GM19025 (cell line): ENCODE results near the gene ZFHX2.

Experiments
- ATAC-seq: cut with Tn5 transposase; IDR thresholded peaks from one replicate; pipeline ENCODE4 v1.9.1; 2021; ENCODE audit warnings: mild to moderate bottlenecking, low read depth, moderate library complexity; ENCODE audit not compliant: unreplicated experiment

ZFHX2 gene

DNA sequence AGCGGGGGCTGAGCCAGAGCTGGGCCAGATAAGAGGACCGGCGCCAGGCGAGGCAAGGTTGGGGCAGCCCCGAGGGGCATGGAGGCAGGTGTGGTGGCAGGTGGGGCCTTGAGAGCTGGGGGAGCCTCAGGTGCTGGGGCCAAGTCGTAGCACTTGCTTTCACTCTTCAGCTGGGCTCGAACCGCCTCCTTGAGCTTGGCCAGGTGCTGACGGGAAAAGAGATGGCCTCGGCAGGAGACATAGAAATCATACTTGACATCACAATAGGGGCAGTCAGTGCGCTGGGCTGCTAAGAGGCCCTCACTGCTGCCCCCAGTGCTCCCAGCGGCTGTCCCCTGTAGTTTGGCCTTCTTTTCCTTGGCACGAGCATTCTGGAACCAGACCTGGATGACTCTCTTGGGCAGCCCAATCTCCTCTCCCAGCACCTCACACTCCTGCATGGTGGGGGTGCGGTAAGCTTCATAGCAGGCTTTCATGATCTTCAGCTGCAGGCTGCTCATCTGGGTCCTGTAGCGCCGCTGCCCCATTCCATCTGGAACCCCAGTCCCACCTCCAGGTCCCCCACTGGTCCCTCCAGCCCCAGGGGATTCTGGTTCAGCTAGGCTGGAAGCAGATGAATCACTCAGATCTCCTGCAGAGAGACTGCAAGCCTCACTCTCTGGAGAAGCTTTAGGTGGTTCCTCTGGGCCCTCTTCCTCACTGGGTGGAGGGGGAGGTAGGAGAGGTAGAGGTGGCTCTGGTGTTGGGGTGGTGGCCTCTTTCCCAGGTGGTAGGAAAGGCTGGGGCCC, 28.1 kb downstream of the ZFHX2 start:
- no peak for ATAC-seq

DNA sequence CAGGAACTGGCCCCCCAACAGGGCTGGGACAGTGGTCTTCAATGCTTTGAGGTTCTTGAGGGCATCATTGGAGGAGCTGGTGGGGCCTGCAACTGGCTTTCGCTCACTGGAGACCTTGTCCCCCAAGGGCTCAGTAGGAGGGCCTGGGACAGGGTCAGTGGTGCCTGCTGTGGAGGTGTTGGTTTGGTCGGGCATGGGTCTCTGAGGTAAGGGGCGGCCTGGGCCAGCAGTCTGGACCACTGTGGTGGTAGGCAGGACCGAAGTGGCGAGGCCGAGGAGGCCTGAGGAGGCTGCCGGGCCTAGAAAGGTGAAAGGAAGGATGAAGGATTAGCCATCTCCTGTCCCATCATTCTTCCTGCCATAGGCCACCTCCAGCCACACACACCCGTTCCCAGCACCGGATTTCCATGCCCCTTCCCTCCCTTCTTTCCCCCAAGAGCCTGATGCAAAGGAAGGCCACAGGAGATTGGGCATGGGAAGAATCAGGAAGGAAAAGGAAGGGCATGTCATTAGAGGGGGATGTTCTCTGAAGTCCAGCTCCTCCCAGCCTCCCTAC, 28.8 kb downstream of the ZFHX2 start:
- no peak for ATAC-seq

DNA sequence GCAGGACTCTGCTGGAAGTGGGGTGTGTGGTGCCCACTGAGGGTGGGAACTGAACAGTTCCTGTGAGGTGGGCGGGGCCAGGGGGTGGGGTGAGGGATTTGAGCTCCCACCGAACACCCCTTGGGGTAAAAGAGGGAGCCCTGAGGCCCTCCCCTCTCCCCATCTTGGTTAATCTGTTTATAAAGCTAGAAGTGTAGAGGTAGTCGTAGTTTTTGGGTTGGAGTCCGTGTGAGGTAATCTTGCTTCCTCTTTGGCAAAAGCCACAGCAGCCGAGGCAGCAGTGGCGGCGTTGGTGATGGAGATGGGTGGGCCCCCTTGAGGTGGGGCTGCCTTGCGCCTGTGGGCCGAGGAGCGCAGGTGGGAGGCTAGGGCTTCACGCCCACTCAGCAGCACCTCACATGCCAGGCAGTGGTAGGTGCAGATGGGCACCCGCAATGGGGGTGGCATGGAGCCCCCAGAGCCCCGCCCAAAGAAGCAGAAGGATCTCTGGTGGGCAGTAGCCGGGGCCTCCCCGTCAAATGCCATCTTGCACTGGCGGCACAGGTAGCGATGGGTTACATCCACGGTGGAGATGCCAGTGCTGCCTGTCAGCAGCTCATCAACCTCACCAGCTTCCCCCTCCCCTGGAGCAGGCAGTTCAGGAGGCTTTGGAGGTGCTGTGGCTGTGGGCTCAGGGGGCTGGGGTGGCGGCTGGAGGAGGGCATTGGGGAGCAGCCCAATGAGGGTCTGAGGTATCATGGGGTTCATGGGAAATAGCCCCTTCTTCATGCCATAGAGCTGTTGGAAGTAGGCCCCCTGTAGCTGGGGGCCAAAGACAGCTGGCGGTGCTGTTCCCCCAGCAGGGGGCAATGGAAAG, 29.6 kb downstream of the ZFHX2 start:
- ATAC-seq, result no peak

DNA sequence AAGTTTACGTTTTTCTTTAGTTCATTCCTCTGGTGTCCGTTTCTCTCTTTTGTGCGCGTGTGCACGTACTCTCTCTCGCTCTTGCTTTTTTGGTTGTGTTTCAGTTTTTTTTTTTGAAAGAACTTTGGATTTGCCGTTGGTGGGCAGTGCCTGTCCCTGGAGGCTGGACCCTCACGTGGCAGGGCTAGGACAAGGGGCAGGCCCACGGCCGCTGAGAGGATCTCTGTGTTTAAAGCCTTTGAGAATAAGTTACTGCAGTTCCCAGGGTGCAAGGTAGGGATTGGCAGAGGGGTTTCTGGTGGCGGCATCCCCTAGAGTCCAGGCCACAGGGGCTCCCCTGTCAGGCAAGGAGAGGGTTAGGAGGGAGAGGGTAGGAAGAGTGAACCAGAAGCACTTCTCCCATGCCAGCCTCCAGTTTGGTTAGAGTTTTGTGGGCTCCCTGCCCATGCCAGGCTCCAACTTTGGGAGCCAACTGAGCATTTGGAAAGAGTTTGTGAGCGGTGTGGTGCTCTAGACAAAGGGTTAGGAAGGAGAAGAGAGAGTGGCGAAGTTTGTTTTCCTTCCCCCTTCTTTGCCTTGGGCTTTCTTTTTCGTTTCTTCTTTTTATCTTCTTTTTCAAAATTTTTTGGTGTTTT, 30.5 kb downstream of the ZFHX2 start:
- ATAC-seq, result no peak

DNA sequence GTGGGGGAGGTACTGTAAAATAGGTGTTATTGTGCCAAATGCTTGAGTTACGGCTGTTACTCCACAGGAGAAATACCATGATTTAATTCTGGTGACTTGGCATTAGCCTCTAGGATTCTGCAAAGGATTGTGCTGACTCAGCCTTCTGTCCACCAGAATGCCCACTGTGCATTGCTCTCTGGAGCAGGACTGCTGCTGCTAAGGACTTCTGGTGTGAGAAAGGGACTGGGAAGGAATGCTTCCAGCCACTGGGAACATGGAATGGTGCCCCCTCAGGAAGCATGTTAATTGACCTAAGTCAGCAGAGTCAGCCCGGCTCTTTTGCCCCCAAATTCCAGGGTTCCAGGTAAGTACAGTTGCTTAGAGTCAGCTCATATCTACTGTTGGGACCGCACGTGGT, 32.9 kb downstream of the ZFHX2 start:
- ATAC-seq, result no peak

DNA sequence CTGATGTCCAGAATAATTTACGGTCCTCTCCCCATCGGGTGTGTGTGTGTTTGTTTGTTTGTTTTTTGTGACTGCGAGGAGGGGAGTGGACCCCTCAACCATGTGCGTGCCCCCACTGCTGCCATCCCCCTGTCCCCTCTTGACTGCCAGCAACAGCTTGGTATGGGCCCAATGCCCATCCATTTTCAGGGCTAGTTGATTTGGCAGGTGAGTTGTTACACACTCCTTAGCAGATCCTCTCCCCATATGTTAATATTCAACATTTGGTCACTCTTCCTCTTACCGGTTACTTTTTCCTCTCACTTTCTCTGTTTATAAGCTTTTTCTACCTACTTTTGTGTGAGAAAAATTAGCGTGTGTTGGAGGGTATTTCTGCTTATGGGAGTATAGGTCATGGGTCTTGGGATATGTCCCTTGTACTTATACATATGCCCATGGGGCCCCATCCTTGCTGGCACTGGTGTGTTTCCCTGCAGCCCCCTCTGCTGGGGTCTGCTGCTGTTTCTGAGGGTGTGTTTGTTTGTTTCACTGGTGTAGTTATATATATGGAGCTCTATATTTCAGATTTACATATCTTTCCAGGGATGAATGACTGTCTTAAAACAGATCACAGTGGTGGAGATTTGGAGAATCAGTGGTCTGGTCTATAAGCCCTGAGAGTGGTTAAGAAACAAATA, 33.8 kb downstream of the ZFHX2 start:
- no peak for ATAC-seq

DNA sequence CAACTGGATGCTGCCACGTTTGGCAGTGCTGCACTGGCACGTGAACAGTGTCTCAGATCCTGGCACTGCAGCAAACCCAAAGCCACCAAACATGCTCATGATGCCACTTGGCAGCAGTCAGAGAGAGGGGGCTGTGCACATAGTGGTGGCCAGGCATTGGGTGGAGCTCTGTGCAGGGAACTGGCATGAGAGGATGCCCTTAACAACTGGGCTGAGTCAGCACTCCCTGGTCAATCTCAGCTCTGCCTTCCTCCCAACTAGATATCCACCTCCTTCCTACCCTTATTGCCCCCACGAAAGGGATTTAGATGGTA, 37.0 kb downstream of the ZFHX2 start:
- no peak for ATAC-seq

DNA sequence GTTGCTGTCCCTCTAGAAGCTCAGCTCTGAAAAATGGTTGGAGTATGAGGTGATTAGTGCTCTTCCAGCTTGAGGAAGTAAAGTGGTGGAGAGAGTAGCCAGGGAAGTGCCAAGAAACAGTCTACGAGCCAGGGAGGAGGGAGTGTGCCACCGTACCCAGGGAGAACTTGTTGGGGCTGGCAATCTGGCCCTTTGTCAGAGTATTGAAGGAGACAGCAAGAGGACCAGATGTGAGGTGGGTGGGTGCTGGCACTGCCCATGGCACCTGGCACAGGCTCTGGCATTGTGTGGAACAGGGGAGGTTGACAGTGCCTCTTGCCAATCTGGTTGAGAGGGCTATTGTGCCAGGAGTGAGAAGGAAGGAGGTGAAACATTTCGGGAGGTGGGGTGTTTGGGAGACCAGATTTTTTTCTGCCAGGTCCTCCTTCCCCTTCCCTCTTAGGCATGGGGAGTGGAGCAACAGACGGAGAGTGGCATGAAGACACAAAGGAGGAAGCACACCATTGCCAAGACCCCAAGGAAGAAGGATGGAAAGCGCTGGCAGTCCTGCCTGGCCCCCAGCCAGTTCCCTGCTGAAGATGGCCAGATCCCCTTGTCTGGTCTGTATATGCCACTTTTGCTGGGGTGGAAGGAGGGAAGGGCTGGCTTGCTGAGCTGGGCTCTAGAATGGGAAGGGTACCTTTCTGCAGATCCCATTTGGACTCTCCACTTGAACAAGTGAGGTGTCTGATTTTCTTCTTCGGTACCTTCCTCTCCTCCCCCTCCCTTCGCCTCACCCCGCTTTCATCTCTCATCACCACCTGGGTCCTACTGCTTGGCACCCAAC, 37.5 kb downstream of the ZFHX2 start:
- ATAC-seq, result no peak

DNA sequence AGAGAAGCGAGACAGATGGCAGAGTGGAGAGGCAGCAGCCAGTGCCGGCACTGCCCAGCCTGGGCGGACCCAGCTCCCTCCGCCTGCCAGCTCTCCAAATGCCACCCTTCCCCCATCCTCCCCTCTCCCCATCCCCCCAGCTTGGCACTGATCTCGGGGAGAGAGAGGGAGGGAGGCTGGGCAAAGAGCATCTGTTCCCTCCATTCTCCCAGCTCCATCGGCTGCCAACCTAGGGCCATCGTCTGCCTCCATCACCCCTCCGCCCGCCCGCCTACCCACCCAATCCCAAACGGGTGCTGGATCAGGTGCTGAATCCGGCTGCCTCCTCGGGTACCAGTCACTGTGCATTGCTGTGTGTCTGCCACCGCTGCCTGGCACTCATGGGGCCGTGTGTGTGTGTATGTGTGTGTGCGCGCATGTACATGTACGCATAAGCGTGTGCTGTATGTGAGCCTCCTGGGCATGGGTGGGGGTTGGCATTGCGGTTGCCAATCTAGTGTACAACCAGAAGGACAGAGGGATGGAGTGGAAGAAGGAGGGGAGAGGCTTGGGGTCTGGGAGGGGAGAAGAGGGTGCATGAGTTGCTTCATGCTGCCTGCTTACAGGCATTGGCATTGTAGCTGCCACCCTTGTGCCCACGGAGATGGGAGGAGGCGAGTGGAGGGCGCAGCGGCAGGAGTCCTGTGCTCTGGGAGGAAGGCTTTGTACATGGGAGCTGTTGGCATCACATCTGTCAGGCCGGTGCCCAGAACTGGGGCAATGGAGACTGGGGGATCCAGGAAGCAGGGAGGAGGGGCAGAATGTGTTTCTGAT, 38.4 kb downstream of the ZFHX2 start:
- ATAC-seq, result no peak

DNA sequence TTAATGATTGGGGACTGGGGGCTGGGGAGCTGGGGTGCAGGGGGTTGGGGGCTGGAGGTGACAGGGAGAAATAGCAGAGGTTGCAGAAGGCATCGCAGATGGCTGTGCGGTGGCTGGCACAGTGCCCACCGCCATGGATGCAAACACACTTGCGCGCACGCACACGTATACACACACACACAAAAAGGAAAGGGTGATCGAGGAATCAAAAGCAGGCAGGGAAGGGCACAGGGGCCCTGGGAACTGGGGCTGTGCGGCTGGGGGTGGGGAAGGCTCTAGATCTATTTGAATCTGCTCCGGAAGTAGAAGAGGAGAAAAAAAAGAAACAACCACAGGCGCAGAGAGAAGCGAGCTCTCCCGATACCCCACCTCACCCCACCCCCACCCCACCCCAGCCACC, 39.4 kb downstream of the ZFHX2 start:
- ATAC-seq, result no peak

DNA sequence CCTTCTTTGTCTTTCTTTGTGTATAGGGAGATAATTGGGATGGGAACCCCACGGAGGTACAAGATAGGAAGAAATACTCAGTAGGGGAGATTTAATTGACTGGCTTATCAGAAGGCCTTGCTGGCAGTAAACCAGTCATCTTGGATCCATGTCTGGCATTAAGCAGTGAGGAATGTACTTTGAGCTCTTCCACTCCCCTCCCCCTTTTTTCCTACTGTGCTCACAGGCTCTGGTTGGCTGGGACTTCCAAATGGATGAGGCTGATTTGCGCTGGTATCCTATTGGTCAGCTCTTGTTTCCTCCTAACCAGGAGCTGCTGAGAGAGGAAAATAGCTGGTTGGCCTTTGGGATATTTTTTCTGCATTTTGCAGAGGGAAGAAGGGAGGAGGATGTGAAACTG, 57.3 kb downstream of the ZFHX2 start:
- ATAC-seq, result no peak

DNA sequence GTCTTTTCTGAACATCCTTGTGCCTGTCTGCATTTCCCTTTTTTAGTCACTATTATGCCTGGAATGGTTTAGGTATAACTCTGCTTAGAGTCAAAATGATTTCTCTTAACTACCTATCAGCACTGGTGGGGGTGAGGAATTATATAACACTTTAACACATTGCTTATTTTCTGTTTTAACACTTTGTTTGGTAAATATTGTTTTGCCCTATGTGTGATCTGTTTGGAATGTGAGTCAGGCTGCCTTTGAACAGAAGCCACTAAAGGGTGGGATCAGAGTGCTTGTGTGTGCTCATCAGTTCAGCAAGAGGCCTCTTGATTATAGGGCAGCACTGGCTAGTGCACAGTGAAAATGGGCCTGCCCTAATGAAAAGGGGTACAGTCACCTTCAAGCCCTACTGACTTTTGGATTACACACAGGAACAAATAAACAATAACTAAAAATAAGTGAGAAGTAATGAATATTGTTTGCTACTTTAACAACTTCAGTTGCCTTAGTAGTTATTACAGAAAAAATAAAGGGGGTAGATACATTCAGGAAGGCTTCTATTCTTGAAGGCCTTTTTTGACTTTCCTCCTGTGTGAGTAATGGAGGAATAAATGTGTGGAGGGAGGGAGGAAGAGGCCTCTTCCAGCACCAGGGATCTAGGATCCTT, 58.8 kb downstream of the ZFHX2 start:
- no peak for ATAC-seq

DNA sequence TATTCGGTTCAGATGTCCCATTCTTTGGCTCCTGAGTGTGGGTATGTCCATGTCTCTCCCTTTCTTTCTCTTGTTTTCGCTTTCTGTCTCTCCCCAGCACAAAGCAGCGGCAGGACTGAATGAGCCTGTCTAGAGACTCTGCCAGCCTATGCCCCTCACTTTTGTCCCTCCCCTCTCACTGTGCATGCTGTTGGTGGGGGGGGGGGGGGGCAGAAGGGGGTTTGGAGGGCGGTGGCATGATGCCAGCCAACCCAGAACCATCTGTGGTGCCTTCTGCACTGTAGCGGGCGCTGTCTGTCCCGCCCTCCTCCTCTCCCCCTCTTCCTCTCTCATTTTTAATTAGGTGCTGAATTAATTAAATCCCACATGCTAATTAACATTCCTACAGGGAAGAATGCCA, 64.3 kb downstream of the ZFHX2 start:
- no peak for ATAC-seq

DNA sequence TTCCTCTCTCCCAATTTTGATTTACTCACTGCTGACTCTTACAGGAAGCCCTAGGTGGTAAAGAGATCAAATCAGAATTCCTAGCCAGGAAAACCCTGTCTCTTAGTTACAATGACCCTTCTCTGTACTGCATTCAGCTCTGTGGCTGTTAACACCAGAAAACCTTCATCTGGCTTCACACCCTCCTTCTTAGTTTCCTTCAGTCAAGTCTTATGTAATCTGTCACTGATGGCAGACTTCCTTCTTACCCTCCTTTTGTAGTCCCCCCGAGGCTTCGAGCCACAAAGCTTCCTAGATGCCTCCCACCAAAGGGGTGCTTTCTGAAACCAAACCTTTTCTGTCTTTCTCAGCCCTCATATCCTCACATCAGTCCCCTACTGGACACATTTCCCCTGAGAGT, 65.5 kb downstream of the ZFHX2 start:
- no peak for ATAC-seq

DNA sequence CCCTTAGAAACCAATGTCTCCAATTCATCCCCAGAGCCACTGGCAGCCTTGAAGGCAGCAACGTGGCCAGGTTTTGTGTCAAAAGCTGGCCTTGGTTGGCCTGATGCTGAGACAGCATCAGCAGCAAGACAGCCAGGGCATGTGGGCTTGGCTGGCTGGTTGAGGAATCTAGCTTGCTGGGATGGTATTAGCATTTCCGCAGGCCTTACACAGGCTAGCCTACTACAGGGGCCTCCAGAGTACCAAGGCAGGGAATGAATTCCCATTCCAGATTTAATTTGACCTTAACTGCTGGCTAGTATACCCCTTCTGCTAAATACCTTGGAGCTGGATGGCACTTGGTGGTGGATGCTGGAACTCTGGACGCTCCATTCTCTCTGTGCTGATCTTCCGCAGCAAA, 66.2 kb downstream of the ZFHX2 start:
- ATAC-seq, result no peak

DNA sequence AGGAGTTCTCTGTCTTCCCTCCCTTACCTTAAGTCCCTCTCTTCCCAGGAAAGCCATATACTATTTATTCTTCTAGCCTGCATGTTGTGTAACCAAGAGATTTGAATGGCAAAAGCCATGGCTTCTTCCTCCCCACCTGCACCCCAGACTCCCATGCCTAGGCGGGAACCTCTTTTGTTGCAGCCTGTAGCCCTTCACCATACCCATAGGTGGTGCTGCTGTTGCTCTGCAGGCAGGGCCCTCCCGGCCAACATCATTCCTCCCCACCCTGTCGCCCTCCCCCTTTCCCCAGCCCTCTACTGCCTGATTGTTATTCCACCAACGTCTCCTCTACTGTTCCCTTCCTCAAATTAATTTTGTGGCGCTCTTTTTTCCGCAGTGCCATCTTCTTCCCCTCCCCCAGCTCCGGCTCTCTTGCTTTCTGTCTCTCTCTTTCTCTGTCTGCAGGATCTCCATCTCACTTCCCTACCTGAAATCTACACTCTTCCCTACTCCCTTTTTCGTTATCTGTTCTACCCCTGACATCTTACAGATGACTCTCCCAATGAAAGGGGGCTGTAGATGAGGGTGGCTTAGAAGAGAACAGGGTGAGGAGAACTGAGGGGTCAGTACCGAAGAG, 68.2 kb downstream of the ZFHX2 start:
- no peak for ATAC-seq

DNA sequence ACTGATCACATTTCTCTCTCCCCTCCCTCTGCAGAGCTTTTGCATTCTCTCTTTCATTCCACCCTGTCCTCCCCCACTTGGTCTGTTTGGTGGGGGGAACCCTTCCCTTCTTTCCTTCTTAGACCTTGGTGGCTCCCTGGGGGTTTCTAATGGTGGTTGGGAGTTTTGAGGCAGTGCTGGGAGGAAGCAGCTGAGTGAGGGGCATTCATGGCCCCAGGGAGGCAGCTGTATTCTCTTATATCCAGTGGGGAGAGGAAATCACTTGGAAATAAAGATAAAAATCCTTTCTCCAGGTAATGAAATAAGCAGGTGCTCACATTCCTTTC, 68.8 kb downstream of the ZFHX2 start:
- ATAC-seq, result no peak
